HAP-1 (cell line): ENCODE data around the gene PTPN4.
"Not testable (repeated sequence)": the region's sequence is repeated elsewhere in the genome, so short reads cannot be mapped to it uniquely, and the experiment has no call there.

Source experiments
- DNase-seq, 2 experiments: peaks; one replicate each; pipeline ENCODE4 v3.0.0-alpha.2; 2016 to 2020; ENCODE audit warnings: low spot score in 2 of 2
- H3K27me3 ChIP-seq: fragments of 250-450 bp; sonication (Bioruptor Pico); 2 replicates; pipeline ENCODE4 v1.5.1; 2020; ENCODE audit warnings: low read depth, mild to moderate bottlenecking, moderate library complexity
- H3K36me3 ChIP-seq: fragments of 250-450 bp; sonication (Bioruptor Pico); replicated peaks from 2 replicates; pipeline ENCODE4 v1.5.1; 2020; ENCODE audit warnings: mild to moderate bottlenecking
- H3K4me1 ChIP-seq: fragments of 250-450 bp; sonication (Bioruptor Pico); 2 replicates; pipeline ENCODE4 v1.5.1; 2020; ENCODE audit warnings: mild to moderate bottlenecking
- H3K4me3 ChIP-seq: fragments of 250-450 bp; sonication (Bioruptor Pico); 2 replicates; pipeline ENCODE4 v1.5.1; 2020; ENCODE audit warnings: mild to moderate bottlenecking, moderate library complexity
- H3K9me3 ChIP-seq: fragments of 250-450 bp; sonication (Bioruptor Pico); 2 replicates; pipeline ENCODE4 v1.5.1; 2020; ENCODE audit warnings: mild to moderate bottlenecking, moderate library complexity
- in situ Hi-C: fragments of 300-500 bp; cut with MboI; formaldehyde crosslinking; loops from 3 replicates; pipeline ENCODE4 v1.14.3; 2020; ENCODE audit warnings: low sequenced_read_pairs, inconsistent platforms, mixed read lengths

Gene PTPN4

GRCh38 chr2:119943058-119943457, 183.3 kb downstream of the PTPN4 start:
- Histone ChIP-seq H3K4me1 (no peaks in the 10 kb centered on the region), H3K27me3 (no peaks in the 10 kb centered on the region), H3K36me3 (no peaks in the 10 kb centered on the region; the same call in 1 of the 2 replicates), H3K4me3 (no peak overlapping the region), H3K9me3 (no peaks in the 10 kb centered on the region)
- in situ Hi-C loops = no loop called here
- no peak for DNase-seq

GRCh38 chr2:119947535-119947934, 187.8 kb downstream of the PTPN4 start:
- Histone ChIP-seq H3K4me1 (no peaks in the 10 kb centered on the region), H3K27me3 (no peaks in the 10 kb centered on the region), H3K36me3 (no peaks in the 10 kb centered on the region; the same call in none of the 2 replicates), H3K9me3 (no peaks in the 10 kb centered on the region), H3K4me3 (no peak overlapping the region)
- no peak for DNase-seq
- in situ Hi-C loops = no loop called here

GRCh38 chr2:119950966-119951365, 191.2 kb downstream of the PTPN4 start:
- peaks cover 7% of the 10 kb centered on the region for H3K36me3 ChIP-seq

GRCh38 chr2:119958670-119959268, 199.0 kb downstream of the PTPN4 start:
- no peaks in the 10 kb centered on the region for H3K27me3 ChIP-seq
- in situ Hi-C loops = no loop called here
- peaks cover 4% of the 10 kb centered on the region; the same call in 1 of the 2 replicates for H3K9me3 ChIP-seq
- no peak for DNase-seq
- no peak overlapping the region for H3K4me3 ChIP-seq
- H3K4me1 ChIP-seq = peaks cover 17% of the 10 kb centered on the region
- H3K36me3 ChIP-seq = peaks cover 8% of the 10 kb centered on the region

More at GRCh38 chr2:119950966-119951365, 191.2 kb downstream of the PTPN4 start:
- no peak for DNase-seq
- no peaks in the 10 kb centered on the region for H3K4me1 ChIP-seq
- H3K27me3 ChIP-seq = no peaks in the 10 kb centered on the region
- in situ Hi-C loops = no loop called here
- no peak overlapping the region for H3K4me3 ChIP-seq
- H3K9me3 ChIP-seq = no peaks in the 10 kb centered on the region

- Histone ChIP-seq H3K4me1 (peaks cover 17% of the 10 kb centered on the region), H3K9me3 (peaks cover 4% of the 10 kb centered on the region; the same call in 1 of the 2 replicates), H3K27me3 (no peaks in the 10 kb centered on the region), H3K36me3 (peaks cover 7% of the 10 kb centered on the region), H3K4me3 (no peak overlapping the region)
- in situ Hi-C loops = no loop called here
- peak; percentile 39 to 94 for DNase-seq
These were observed 201.1 kb downstream of the PTPN4 start for GRCh38 chr2:119960821-119961220.

- no peak for DNase-seq
- in situ Hi-C loops = no loop called here
- H3K4me1 ChIP-seq = peaks cover 7% of the 10 kb centered on the region; the same call in 1 of the 2 replicates
- H3K9me3 ChIP-seq = no peaks in the 10 kb centered on the region
- no peak overlapping the region for H3K4me3 ChIP-seq
- H3K36me3 ChIP-seq = no peaks in the 10 kb centered on the region; the same call in 1 of the 2 replicates
- H3K27me3 ChIP-seq = no peaks in the 10 kb centered on the region
These were observed 222.2 kb downstream of the PTPN4 start for GRCh38 chr2:119981896-119982295.

GRCh38 chr2:119982506-119982905, 222.8 kb downstream of the PTPN4 start:
- H3K9me3 ChIP-seq = no peaks in the 10 kb centered on the region
- in situ Hi-C loops = no loop called here
- no peak overlapping the region for H3K4me3 ChIP-seq
- no peaks in the 10 kb centered on the region for H3K27me3 ChIP-seq
- DNase-seq = no peak
- H3K4me1 ChIP-seq = peaks cover 7% of the 10 kb centered on the region; the same call in 1 of the 2 replicates
- H3K36me3 ChIP-seq = no peaks in the 10 kb centered on the region

- H3K4me1 ChIP-seq = peaks cover 7% of the 10 kb centered on the region; the same call in 1 of the 2 replicates
- no peak overlapping the region for H3K4me3 ChIP-seq
- no peaks in the 10 kb centered on the region for H3K27me3 ChIP-seq
- H3K36me3 ChIP-seq = no peaks in the 10 kb centered on the region
- in situ Hi-C loops = no loop called here
- DNase-seq = no peak
- H3K9me3 ChIP-seq = no peaks in the 10 kb centered on the region
These were observed 223.4 kb downstream of the PTPN4 start for GRCh38 chr2:119983108-119983507.

- in situ Hi-C loops = no loop called here
- H3K4me3 ChIP-seq = no peak overlapping the region
- DNase-seq = no peak
- H3K36me3 ChIP-seq = no peaks in the 10 kb centered on the region
- H3K4me1 ChIP-seq = no peaks in the 10 kb centered on the region; the same call in 1 of the 2 replicates
- no peaks in the 10 kb centered on the region for H3K9me3 ChIP-seq
- peaks cover under 1% of the 10 kb centered on the region; the same call in 1 of the 2 replicates for H3K27me3 ChIP-seq
These were observed 236.4 kb downstream of the PTPN4 start for GRCh38 chr2:119996148-119996547.

GRCh38 chr2:119996896-119997891, 237.5 kb downstream of the PTPN4 start:
- H3K36me3 ChIP-seq, DNase-seq, in situ Hi-C loops, H3K4me1 ChIP-seq, H3K27me3 ChIP-seq, H3K4me3 ChIP-seq, H3K9me3 ChIP-seq: not testable (repeated sequence)

- no peak for DNase-seq
- H3K36me3 ChIP-seq = no peaks in the 10 kb centered on the region
- in situ Hi-C loops = no loop called here
- no peak overlapping the region for H3K4me3 ChIP-seq
- no peaks in the 10 kb centered on the region for H3K9me3 ChIP-seq
- H3K4me1 ChIP-seq = no peaks in the 10 kb centered on the region
- no peaks in the 10 kb centered on the region for H3K27me3 ChIP-seq
These were observed 241.7 kb downstream of the PTPN4 start for GRCh38 chr2:120001471-120001870.

GRCh38 chr2:120004254-120004653, 244.5 kb downstream of the PTPN4 start:
- H3K4me1 ChIP-seq = no peaks in the 10 kb centered on the region
- H3K9me3 ChIP-seq = no peaks in the 10 kb centered on the region
- DNase-seq = no peak
- no peaks in the 10 kb centered on the region for H3K27me3 ChIP-seq
- H3K36me3 ChIP-seq = no peaks in the 10 kb centered on the region
- in situ Hi-C loops = no loop called here
- H3K4me3 ChIP-seq = no peak overlapping the region

GRCh38 chr2:120005834-120006521, 246.3 kb downstream of the PTPN4 start:
- H3K27me3 ChIP-seq = no peaks in the 10 kb centered on the region
- H3K36me3 ChIP-seq = no peaks in the 10 kb centered on the region
- in situ Hi-C loops = no loop called here
- H3K4me1 ChIP-seq = no peaks in the 10 kb centered on the region
- DNase-seq = no peak
- no peaks in the 10 kb centered on the region for H3K9me3 ChIP-seq
- H3K4me3 ChIP-seq = no peak overlapping the region
